ENCODE measurements around the gene TMEM151B. TPM values are rescaled to one million over a fixed set of nuclear protein-coding genes. Genes with fewer than 3 reads are reported as not detected.

The TMEM151B gene
- total RNA-seq, 1 experiment from 2014 or later: not detected

GRCh38 chr6:44221961-44222335 lies 48.3 kb upstream of the TMEM151B start:
- H3K4me3 ChIP-seq (replicated peaks in 1 of 2; ENCODE audit: low read depth in 1 of 2, low read length in 2 of 2): no peak overlapping the region; a peak in 1 of 4 replicates
- H3K36me3 ChIP-seq (ENCODE audit: control insufficient read depth in 1 of 2, insufficient read depth in 2 of 2, low read length in 2 of 2): peaks cover 0 to 5% of the 10 kb centered on the region in 2 experiments; a peak in 1 of 4 replicates
- no peak for DNase-seq (ENCODE audit: low read depth, low spot score)
- no peak overlapping the region for H2AFZ ChIP-seq (ENCODE audit: low read depth, low read length, poor library complexity, severe bottlenecking)
- H3K9ac ChIP-seq (ENCODE audit: low read length): peak overlapping the region; percentile 41
- CTCF ChIA-PET: interaction anchor here (0.6 to 3.7 kb wide), 10 partner anchors 8 to 49 kb away, joined by 3 to 22 read pairs (median 6); partner anchors contain the start of gene HSP90AB1
- peaks cover 45 to 73% of the 10 kb centered on the region in 2 experiments for H3K4me1 ChIP-seq (ENCODE audit: control insufficient read depth in 1 of 2, insufficient read depth in 2 of 2, low read length in 2 of 2)
- no peaks in the 10 kb centered on the region for H3K9me2 ChIP-seq (ENCODE audit: insufficient read depth)
- H3K79me2 ChIP-seq (ENCODE audit: insufficient read depth, low read length): peaks cover 34% of the 10 kb centered on the region
- H3K27ac ChIP-seq (ENCODE audit: low read depth, low read length): peak overlapping the region; percentile 5; the same call in 1 of the 2 replicates
- BruUV-seq (replicated peaks): no TSS peak
- H3K27me3 ChIP-seq (ENCODE audit: insufficient read depth, low read length): no peaks in the 10 kb centered on the region
- TF ChIP-seq ATF3 (IDR thresholded peaks at IDR 0.05) (no peak), MAX (IDR thresholded peaks at IDR 0.05) (no peak), CEBPB (IDR thresholded peaks at IDR 0.05; ENCODE audit: low read depth) (no peak)
- peaks cover 4% of the 10 kb centered on the region; the same call in 1 of the 2 replicates for H4K20me1 ChIP-seq (ENCODE audit: insufficient read depth)
- no peaks in the 10 kb centered on the region for H3K9me3 ChIP-seq (ENCODE audit: control insufficient read depth in 1 of 2, insufficient read depth in 1 of 2, low read depth in 1 of 2, low read length in 2 of 2)
- RAD21 ChIA-PET (ENCODE audit: low non-redundant PET in 1 of 2, low total read pairs in 2 of 2, uncharacterized antibody in 2 of 2, unreplicated experiment in 2 of 2): no interaction called here
- POLR2A ChIA-PET: interaction anchor here (4.5 kb wide), 1 partner anchor 25 kb away, joined by 22 read pairs; the partner anchor contains the start of gene HSP90AB1
- H3K4me2 ChIP-seq (ENCODE audit: low read length): peak overlapping the region; percentile 59
- intact Hi-C loops (cut with micrococcal nuclease): no loop called here
- ATAC-seq: no peak

- Histone ChIP-seq H3K4me1 (ENCODE audit: control insufficient read depth in 1 of 2, insufficient read depth in 2 of 2, low read length in 2 of 2) (peaks cover 45 to 73% of the 10 kb centered on the region in 2 experiments), H4K20me1 (ENCODE audit: insufficient read depth) (peaks cover 4% of the 10 kb centered on the region; the same call in 1 of the 2 replicates), H2AFZ (ENCODE audit: low read depth, low read length, poor library complexity, severe bottlenecking) (peak overlapping the region; percentile 61), H3K79me2 (ENCODE audit: insufficient read depth, low read length) (peaks cover 42% of the 10 kb centered on the region), H3K9me2 (ENCODE audit: insufficient read depth) (no peaks in the 10 kb centered on the region), H3K4me2 (ENCODE audit: low read length) (peak overlapping the region; percentile 93), H3K9ac (ENCODE audit: low read length) (peak overlapping the region; percentile 81), H3K36me3 (ENCODE audit: control insufficient read depth in 1 of 2, insufficient read depth in 2 of 2, low read length in 2 of 2) (peaks cover 0 to 10% of the 10 kb centered on the region in 2 experiments; a peak in 1 of 4 replicates), H3K27me3 (ENCODE audit: insufficient read depth, low read length) (no peaks in the 10 kb centered on the region), H3K27ac (ENCODE audit: low read depth, low read length) (peak overlapping the region; percentile 45), H3K4me3 (replicated peaks in 1 of 2; ENCODE audit: low read depth in 1 of 2, low read length in 2 of 2) (peak overlapping the region; percentile 65 to 74), H3K9me3 (ENCODE audit: control insufficient read depth in 1 of 2, insufficient read depth in 1 of 2, low read depth in 1 of 2, low read length in 2 of 2) (no peaks in the 10 kb centered on the region)
- intact Hi-C loops (cut with micrococcal nuclease): no loop called here
- RAD21 ChIA-PET (ENCODE audit: low non-redundant PET in 1 of 2, low total read pairs in 2 of 2, uncharacterized antibody in 2 of 2, unreplicated experiment in 2 of 2): interaction anchor here in 1 of 2 experiments (1.4 kb wide), 1 partner anchor 23 kb away, joined by 3 read pairs; no protein-coding TSS in a partner anchor
- ATAC-seq: peak; percentile 26
- DNase-seq (ENCODE audit: low read depth, low spot score): no peak
- CTCF ChIA-PET: interaction anchor here (1.6 to 3.7 kb wide), 3 partner anchors 12 to 34 kb away, joined by 6 to 22 read pairs (median 8); no protein-coding TSS in a partner anchor
- BruUV-seq (replicated peaks): no TSS peak
- POLR2A ChIA-PET: interaction anchor here (1.0 to 3.0 kb wide), 5 partner anchors 12 to 90 kb away, joined by 4 to 27 read pairs (median 7); partner anchors contain the start of genes HSP90AB1 and SLC35B2
- TF ChIP-seq EZH2phosphoT487 (IDR thresholded peaks at IDR 0.05; ENCODE audit: borderline replicate concordance) (no peak), JUND (IDR thresholded peaks at IDR 0.05) (no peak), REST (IDR thresholded peaks at IDR 0.05; ENCODE audit: low read depth) (no peak), TCF7L2 (IDR thresholded peaks at IDR 0.05; ENCODE audit: borderline replicate concordance, extremely low read depth, insufficient read depth, insufficient read length) (no peak), CTCF (IDR thresholded peaks at IDR 0.05 in 2 of 3, conservative IDR thresholded peaks at IDR 0.05 in 1 of 3; ENCODE audit: borderline replicate concordance in 1 of 3, insufficient read depth in 1 of 3, low read depth in 2 of 3, low read length in 2 of 3) (no peak), ZNF274 (IDR thresholded peaks at IDR 0.05; ENCODE audit: low read depth, low read length) (no peak), POLR2AphosphoS5 (IDR thresholded peaks at IDR 0.05; ENCODE audit: low read depth, low read length) (no peak), POLR2A (IDR thresholded peaks at IDR 0.05; ENCODE audit: borderline replicate concordance, extremely low read depth, insufficient read depth, insufficient read length) (no peak)
These were observed 47.5 kb upstream of the TMEM151B start for GRCh38 chr6:44222486-44223318.

Measured in HCT116 (cell line).